H9 (cell line): Measurements from ENCODE around the gene ARHGAP1. TPM values are rescaled to one million over a fixed set of nuclear protein-coding genes. Genes with fewer than 3 reads are reported as not detected.

Experiments
- DNase-seq: peaks from one replicate; pipeline ENCODE4 v3.0.0-alpha.2; 2017
- H2AFZ ChIP-seq: one replicate; pipeline ENCODE4 v1.6.1; 2013; ENCODE audit warnings: mild to moderate bottlenecking, low read length, control low read depth, moderate library complexity
- H2AK5ac ChIP-seq: 2 replicates; pipeline ENCODE4 v1.6.1; 2013; ENCODE audit warnings: low read length, control low read depth, mixed read lengths; ENCODE audit not compliant: insufficient read length
- H2BK120ac ChIP-seq: one replicate; pipeline ENCODE4 v1.6.1; 2013; ENCODE audit warnings: low read depth, mild to moderate bottlenecking, low read length, control low read depth, inconsistent platforms; ENCODE audit not compliant: poor library complexity, severe bottlenecking
- H2BK12ac ChIP-seq: 2 replicates; pipeline ENCODE4 v1.6.1; 2013; ENCODE audit warnings: low read length, control low read depth, mixed read lengths, low read depth; ENCODE audit not compliant: insufficient read length
- H2BK15ac ChIP-seq: 2 replicates; pipeline ENCODE4 v1.6.1; 2013; ENCODE audit warnings: low read depth, low read length, control low read depth
- H2BK20ac ChIP-seq: one replicate; pipeline ENCODE4 v1.6.1; 2013; ENCODE audit warnings: low read depth, mild to moderate bottlenecking, low read length, control low read depth, inconsistent platforms; ENCODE audit not compliant: poor library complexity, severe bottlenecking
- H2BK5ac ChIP-seq: 2 replicates; pipeline ENCODE4 v1.6.1; 2013; ENCODE audit warnings: low read length, control low read depth, mixed read lengths; ENCODE audit not compliant: insufficient read length
- H3K14ac ChIP-seq: 2 replicates; pipeline ENCODE4 v1.6.1; 2013; ENCODE audit warnings: low read length, control low read depth; ENCODE audit not compliant: insufficient read depth
- H3K18ac ChIP-seq: 2 replicates; pipeline ENCODE4 v1.6.1; 2013; ENCODE audit warnings: low read depth, mild to moderate bottlenecking, mixed read lengths, low read length, control low read depth; ENCODE audit not compliant: insufficient read length
- H3K23ac ChIP-seq: 2 replicates; pipeline ENCODE4 v1.6.1; 2013; ENCODE audit warnings: low read length, control low read depth, mixed read lengths, low read depth; ENCODE audit not compliant: insufficient read length
- H3K23me2 ChIP-seq: 2 replicates; pipeline ENCODE4 v1.6.1; 2013; ENCODE audit warnings: low read depth, mild to moderate bottlenecking, mixed read lengths, low read length, control low read depth; ENCODE audit not compliant: insufficient read length, poor library complexity, severe bottlenecking
- H3K27ac ChIP-seq: 2 replicates; pipeline ENCODE4 v1.5.1; 2013; ENCODE audit warnings: low read length, control low read depth, mixed read lengths, low read depth; ENCODE audit not compliant: insufficient read length
- H3K27me3 ChIP-seq: 2 replicates; pipeline ENCODE4 v1.6.1; 2013; ENCODE audit warnings: low read length, control low read depth, inconsistent platforms; ENCODE audit not compliant: insufficient read depth
- H3K4ac ChIP-seq: 2 replicates; pipeline ENCODE4 v1.6.1; 2013; ENCODE audit warnings: low read depth, mild to moderate bottlenecking, control low read depth, inconsistent platforms, low read length, moderate library complexity
- H3K4me1 ChIP-seq: 2 replicates; pipeline ENCODE4 v1.6.1; 2013; ENCODE audit warnings: low read length, control low read depth, inconsistent platforms; ENCODE audit not compliant: insufficient read depth
- H3K4me2 ChIP-seq: 2 replicates; pipeline ENCODE4 v1.6.1; 2013; ENCODE audit warnings: low read length, control low read depth, mixed read lengths; ENCODE audit not compliant: insufficient read length, insufficient read depth
- H3K56ac ChIP-seq: 2 replicates; pipeline ENCODE4 v1.6.1; 2013; ENCODE audit warnings: low read depth, mild to moderate bottlenecking, mixed read lengths, low read length, control low read depth; ENCODE audit not compliant: insufficient read length
- H3K79me1 ChIP-seq: 2 replicates; pipeline ENCODE4 v1.6.1; 2013; ENCODE audit warnings: low read depth, mild to moderate bottlenecking, moderate library complexity, low read length, control low read depth, inconsistent platforms; ENCODE audit not compliant: insufficient read depth, poor library complexity, severe bottlenecking
- H3K79me2 ChIP-seq: 2 replicates; pipeline ENCODE4 v1.6.1; 2013; ENCODE audit warnings: low read length, control low read depth, inconsistent platforms; ENCODE audit not compliant: insufficient read depth
- H3K9ac ChIP-seq: 2 replicates; pipeline ENCODE4 v1.6.1; 2013; ENCODE audit warnings: low read length, control low read depth, mixed read lengths; ENCODE audit not compliant: insufficient read length; ENCODE audit errors: extremely low read depth
- H3K9me3 ChIP-seq: one replicate; pipeline ENCODE4 v1.6.1; 2013; ENCODE audit warnings: low read depth, low read length, inconsistent platforms; ENCODE audit not compliant: control insufficient read depth
- H3T11ph ChIP-seq: one replicate; pipeline ENCODE4 v1.6.1; 2013; ENCODE audit warnings: mild to moderate bottlenecking, low read length, control low read depth, inconsistent platforms
- H4K20me1 ChIP-seq: one replicate; pipeline ENCODE4 v1.6.1; 2013; ENCODE audit not compliant: control insufficient read depth, insufficient read length, insufficient read depth
- H4K5ac ChIP-seq: 2 replicates; pipeline ENCODE4 v1.6.1; 2013; ENCODE audit warnings: low read depth, mild to moderate bottlenecking, mixed read lengths, low read length, control low read depth; ENCODE audit not compliant: insufficient read length
- H4K8ac ChIP-seq: replicated peaks from 2 replicates; pipeline ENCODE4 v1.6.1; 2013; ENCODE audit warnings: low read length, control low read depth, mixed read lengths, low read depth; ENCODE audit not compliant: insufficient read length
- H4K91ac ChIP-seq: 2 replicates; pipeline ENCODE4 v1.6.1; 2013; ENCODE audit warnings: low read depth, mild to moderate bottlenecking, moderate library complexity, mixed read lengths, low read length, control low read depth; ENCODE audit not compliant: insufficient read length
- H3K27ac Mint-ChIP-seq, 3 experiments: 2 replicates in 2 of 3; 3 replicates in 1 of 3; pipeline ENCODE4 v1.8.0; 2020 to 2021; ENCODE audit warnings: mixed read lengths in 3 of 3, mild to moderate bottlenecking in 1 of 3, moderate library complexity in 1 of 3
- H3K27me3 Mint-ChIP-seq: 2 replicates; pipeline ENCODE4 v1.8.0; 2021; ENCODE audit warnings: low read depth, mild to moderate bottlenecking, moderate library complexity, mixed read lengths
- H3K36me3 Mint-ChIP-seq, 3 experiments: 2 replicates in 2 of 3; 3 replicates in 1 of 3; pipeline ENCODE4 v1.8.0; 2020 to 2021; ENCODE audit warnings: low read depth in 3 of 3, mixed read lengths in 3 of 3; ENCODE audit not compliant: insufficient read depth in 1 of 3
- H3K4me1 Mint-ChIP-seq, 2 experiments: 2 replicates each; pipeline ENCODE4 v1.8.0; 2020; ENCODE audit warnings: mixed read lengths in 2 of 2
- H3K4me3 Mint-ChIP-seq, 2 experiments: 2 replicates in 1 of 2; 3 replicates in 1 of 2; pipeline ENCODE4 v1.8.0; 2020 to 2021; ENCODE audit warnings: mild to moderate bottlenecking in 2 of 2, mixed read lengths in 2 of 2, moderate library complexity in 1 of 2
- H3K9me3 Mint-ChIP-seq, 2 experiments: 2 replicates in 1 of 2; 3 replicates in 1 of 2; pipeline ENCODE4 v1.8.0; 2020; ENCODE audit warnings: mild to moderate bottlenecking in 2 of 2, mixed read lengths in 2 of 2, moderate library complexity in 1 of 2
- WGBS: extraction: QIAGEN DNeasy Blood & Tissue Kit; methylation state at CpG from one replicate; pipeline ENCODE4 v1.1.7; 2013; ENCODE audit warnings: missing lambda C conversion rate, low lambda C conversion rate, mixed read lengths; ENCODE audit not compliant: insufficient read length; ENCODE audit errors: extremely low coverage; 5-methylcytosine and 5-hydroxymethylcytosine counted together
- total RNA-seq: library from RNA; stranded (reverse); gene quantifications from 2 replicates; pipeline ENCODE4 v1.2.1, GENCODE V29; 2021
- TF ChIP-seq, protein P1 (sequence below): fragments of 200-600 bp; sonication (generic); conservative IDR thresholded peaks from 3 replicates; pipeline ENCODE4 v1.8.0; 2021; ENCODE audit warnings: antibody characterized with exemption, mild to moderate bottlenecking

ARHGAP1 gene
- total RNA-seq, 1 experiment from 2014 or later: 45.3 TPM

DNA sequence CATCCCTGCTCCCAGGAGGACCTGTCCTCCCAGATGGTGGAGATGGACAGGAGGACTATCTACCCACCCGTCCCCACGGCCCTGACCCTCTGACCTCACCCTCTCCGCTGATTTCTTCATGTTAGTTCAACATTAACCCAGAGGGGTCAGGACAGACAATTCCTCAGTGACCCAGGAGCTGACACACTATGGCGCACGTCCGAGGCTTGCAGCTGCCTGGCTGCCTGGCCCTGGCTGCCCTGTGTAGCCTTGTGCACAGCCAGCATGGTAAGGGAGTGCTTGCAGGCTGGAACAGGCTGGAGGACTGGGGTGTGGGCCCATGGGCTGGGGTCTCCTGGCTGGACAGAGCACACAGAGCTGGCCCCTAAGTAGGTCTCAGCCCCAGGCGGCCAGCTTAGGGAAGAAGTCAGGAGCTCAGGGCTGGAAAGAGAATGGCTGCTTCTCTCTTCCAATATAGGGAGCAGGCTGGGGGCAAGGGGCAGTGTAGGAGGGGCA lies 18.7 kb upstream of the ARHGAP1 start, which contains the start of gene F2:
F2 (plus strand) TSS at position 166 of the 495 bp plus-strand sequence; CDS start at position 189, 23 bp downstream.
- Histone ChIP-seq H3K4me1 (0 out of 2 replicates have a peak, but pooled peaks cover 3% of the 10 kb centered on the region), H2AK5ac (no peak within 1 kb of the TSS), H4K5ac (no peak within 1 kb of the TSS), H4K91ac (no peak within 1 kb of the TSS), H3K9me3 (no peaks in the 10 kb centered on the region), H3T11ph (no peak within 1 kb of the TSS), H4K20me1 (no peaks in the 10 kb centered on the region), H2AFZ (no peak within 1 kb of the TSS), H3K23ac (no peak within 1 kb of the TSS), H3K23me2 (no peaks in the 10 kb centered on the region), H3K56ac (no peak within 1 kb of the TSS), H3K4ac (no peak within 1 kb of the TSS), H3K14ac (no peak within 1 kb of the TSS; the same call in 1 of the 2 replicates), H2BK15ac (no peak within 1 kb of the TSS), H3K27me3 (no peaks in the 10 kb centered on the region), H2BK20ac (no peak within 1 kb of the TSS), H4K8ac (no peak within 1 kb of the TSS), H3K4me2 (no peak within 1 kb of the TSS), H3K79me2 (no peaks in the 10 kb centered on the region), H2BK5ac (no peak within 1 kb of the TSS), H3K27ac (no peak within 1 kb of the TSS), H3K79me1 (no peaks in the 10 kb centered on the region), H2BK12ac (no peak within 1 kb of the TSS), H3K9ac (no peak within 1 kb of the TSS), H3K18ac (no peak within 1 kb of the TSS), H2BK120ac (no peak within 1 kb of the TSS)
- Mint-ChIP-seq H3K27me3 (no peaks in the 10 kb centered on the region), H3K27ac (peak within 1 kb of the TSS in 1 of 3 experiments; percentile 87; a peak in 1 of 7 replicates), H3K4me3 (no peak within 1 kb of the TSS), H3K4me1 (peaks cover 4 to 8% of the 10 kb centered on the region in 2 experiments), H3K36me3 (no peaks in the 10 kb centered on the region), H3K9me3 (no peaks in the 10 kb centered on the region)
- DNase-seq: no peak
- TF ChIP-seq, protein P1, sequence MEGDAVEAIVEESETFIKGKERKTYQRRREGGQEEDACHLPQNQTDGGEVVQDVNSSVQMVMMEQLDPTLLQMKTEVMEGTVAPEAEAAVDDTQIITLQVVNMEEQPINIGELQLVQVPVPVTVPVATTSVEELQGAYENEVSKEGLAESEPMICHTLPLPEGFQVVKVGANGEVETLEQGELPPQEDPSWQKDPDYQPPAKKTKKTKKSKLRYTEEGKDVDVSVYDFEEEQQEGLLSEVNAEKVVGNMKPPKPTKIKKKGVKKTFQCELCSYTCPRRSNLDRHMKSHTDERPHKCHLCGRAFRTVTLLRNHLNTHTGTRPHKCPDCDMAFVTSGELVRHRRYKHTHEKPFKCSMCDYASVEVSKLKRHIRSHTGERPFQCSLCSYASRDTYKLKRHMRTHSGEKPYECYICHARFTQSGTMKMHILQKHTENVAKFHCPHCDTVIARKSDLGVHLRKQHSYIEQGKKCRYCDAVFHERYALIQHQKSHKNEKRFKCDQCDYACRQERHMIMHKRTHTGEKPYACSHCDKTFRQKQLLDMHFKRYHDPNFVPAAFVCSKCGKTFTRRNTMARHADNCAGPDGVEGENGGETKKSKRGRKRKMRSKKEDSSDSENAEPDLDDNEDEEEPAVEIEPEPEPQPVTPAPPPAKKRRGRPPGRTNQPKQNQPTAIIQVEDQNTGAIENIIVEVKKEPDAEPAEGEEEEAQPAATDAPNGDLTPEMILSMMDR: no peak
- no CpG with 5 or more reads among the region's 7 CpGs for WGBS
